Progenitor cell of endocrine pancreas (in vitro differentiated cells): ENCODE data around the gene TRPM3. TPM values are rescaled to one million over a fixed set of nuclear protein-coding genes. Genes with fewer than 3 reads are reported as not detected.

Experiments
- DNase-seq: peaks from one replicate; pipeline ENCODE4 v3.0.0; 2021; ENCODE audit warnings: low spot score; ENCODE audit not compliant: unreplicated experiment
- H3K27ac Mint-ChIP-seq: 2 replicates; pipeline ENCODE4 v1.8.0; 2021; ENCODE audit warnings: mild to moderate bottlenecking, moderate library complexity, mixed read lengths
- H3K27me3 Mint-ChIP-seq: 2 replicates; pipeline ENCODE4 v1.8.0; 2021; ENCODE audit warnings: mixed read lengths
- H3K36me3 Mint-ChIP-seq: 2 replicates; pipeline ENCODE4 v1.8.0; 2022; ENCODE audit warnings: mixed read lengths; ENCODE audit not compliant: insufficient read depth
- H3K4me1 Mint-ChIP-seq: 2 replicates; pipeline ENCODE4 v1.8.0; 2021; ENCODE audit warnings: low read depth, mixed read lengths
- H3K4me3 Mint-ChIP-seq: 2 replicates; pipeline ENCODE4 v1.8.0; 2021; ENCODE audit warnings: low read depth, mild to moderate bottlenecking, moderate library complexity, mixed read lengths
- H3K9me3 Mint-ChIP-seq: 2 replicates; pipeline ENCODE4 v1.8.0; 2021; ENCODE audit warnings: low read depth, mixed read lengths
- CTCF ChIP-seq: fragments of 200-600 bp; sonication (generic); IDR thresholded peaks from one replicate; pipeline ENCODE4 v1.5.0; 2021; ENCODE audit warnings: antibody characterized with exemption, mild to moderate bottlenecking; ENCODE audit not compliant: unreplicated experiment
- total RNA-seq: library from RNA; stranded (reverse); gene quantifications from 2 replicates; pipeline ENCODE4 v1.2.1, GENCODE V29; 2021

TRPM3 gene
- total RNA-seq, 1 donor from 2014 or later, result 1.6 TPM

GRCh38 chr9:70924895-70925547 lies 196.4 kb downstream of the TRPM3 start:
- Mint-ChIP-seq H3K9me3 (no peaks in the 10 kb centered on the region), H3K27ac (no peak overlapping the region), H3K4me1 (no peaks in the 10 kb centered on the region), H3K36me3 (no peaks in the 10 kb centered on the region), H3K4me3 (no peak overlapping the region), H3K27me3 (no peaks in the 10 kb centered on the region)
- peak; percentile 17 for DNase-seq
- TF ChIP-seq CTCF, result peak; percentile 86

GRCh38 chr9:70924380-70924779 lies 197.0 kb downstream of the TRPM3 start:
- Mint-ChIP-seq H3K4me1 (no peaks in the 10 kb centered on the region), H3K4me3 (no peak overlapping the region)
- no peak for TF ChIP-seq CTCF

GRCh38 chr9:70923961-70924360 lies 197.5 kb downstream of the TRPM3 start:
- DNase-seq, result no peak
- no peaks in the 10 kb centered on the region for H3K4me1 Mint-ChIP-seq
- H3K36me3 Mint-ChIP-seq, result no peaks in the 10 kb centered on the region
- no peaks in the 10 kb centered on the region for H3K27me3 Mint-ChIP-seq
- H3K4me3 Mint-ChIP-seq, result no peak overlapping the region
- H3K27ac Mint-ChIP-seq, result no peak overlapping the region
- H3K9me3 Mint-ChIP-seq, result no peaks in the 10 kb centered on the region
- TF ChIP-seq CTCF, result no peak

More at GRCh38 chr9:70924380-70924779, 197.0 kb downstream of the TRPM3 start:
- Mint-ChIP-seq H3K36me3 (no peaks in the 10 kb centered on the region), H3K9me3 (no peaks in the 10 kb centered on the region), H3K27me3 (no peaks in the 10 kb centered on the region), H3K27ac (no peak overlapping the region)
- DNase-seq, result no peak

- Mint-ChIP-seq H3K27ac (no peak overlapping the region), H3K36me3 (no peaks in the 10 kb centered on the region)
- DNase-seq, result no peak
Observed at GRCh38 chr9:70921136-70921535, 200.3 kb downstream of the TRPM3 start.

GRCh38 chr9:70917277-70917676 lies 204.1 kb downstream of the TRPM3 start:
- H3K27ac Mint-ChIP-seq, result no peak overlapping the region
- no peaks in the 10 kb centered on the region for H3K27me3 Mint-ChIP-seq
- peaks cover 2% of the 10 kb centered on the region for H3K4me1 Mint-ChIP-seq

More at GRCh38 chr9:70921136-70921535, 200.3 kb downstream of the TRPM3 start:
- Mint-ChIP-seq H3K27me3 (no peaks in the 10 kb centered on the region), H3K4me3 (no peak overlapping the region), H3K9me3 (peaks cover 5% of the 10 kb centered on the region), H3K4me1 (no peaks in the 10 kb centered on the region)
- no peak for TF ChIP-seq CTCF

More at GRCh38 chr9:70917277-70917676, 204.1 kb downstream of the TRPM3 start:
- H3K4me3 Mint-ChIP-seq, result no peak overlapping the region
- peaks cover 5% of the 10 kb centered on the region for H3K9me3 Mint-ChIP-seq
- no peak for TF ChIP-seq CTCF
- H3K36me3 Mint-ChIP-seq, result no peaks in the 10 kb centered on the region
- no peak for DNase-seq
